Stimulated activated CD4-positive, alpha-beta T cell treated with anti-CD3 and anti-CD28 coated beads, Interleukin-4, amount 100 ng/mL, for 48 hours (primary cell): ENCODE measurements around the gene ADAM23.

Source experiments
- DNase-seq, 2 donors: peaks; one replicate each; pipeline ENCODE4 v3.0.0-alpha.2; 2020; ENCODE audit warnings: low read depth in 2 of 2

Gene ADAM23

DNA sequence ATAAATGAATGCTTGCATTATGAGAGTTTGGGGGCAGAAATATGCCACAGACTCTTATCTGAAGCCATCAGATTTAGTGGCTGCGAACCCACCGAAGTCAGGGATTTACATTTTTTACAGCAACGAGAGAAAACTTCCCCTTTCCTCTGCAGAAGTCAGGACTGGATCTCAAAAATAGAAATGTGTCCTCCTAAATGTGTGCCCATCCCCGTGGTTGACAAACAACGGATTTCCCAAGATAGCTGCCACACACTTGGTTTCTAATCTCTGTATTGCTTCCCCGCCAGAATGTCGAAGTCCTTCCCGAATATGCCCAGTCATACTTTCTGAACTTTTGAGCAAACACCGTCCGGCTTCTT, 879 bp upstream of the ADAM23 start:
- DNase-seq, result no peak

DNA sequence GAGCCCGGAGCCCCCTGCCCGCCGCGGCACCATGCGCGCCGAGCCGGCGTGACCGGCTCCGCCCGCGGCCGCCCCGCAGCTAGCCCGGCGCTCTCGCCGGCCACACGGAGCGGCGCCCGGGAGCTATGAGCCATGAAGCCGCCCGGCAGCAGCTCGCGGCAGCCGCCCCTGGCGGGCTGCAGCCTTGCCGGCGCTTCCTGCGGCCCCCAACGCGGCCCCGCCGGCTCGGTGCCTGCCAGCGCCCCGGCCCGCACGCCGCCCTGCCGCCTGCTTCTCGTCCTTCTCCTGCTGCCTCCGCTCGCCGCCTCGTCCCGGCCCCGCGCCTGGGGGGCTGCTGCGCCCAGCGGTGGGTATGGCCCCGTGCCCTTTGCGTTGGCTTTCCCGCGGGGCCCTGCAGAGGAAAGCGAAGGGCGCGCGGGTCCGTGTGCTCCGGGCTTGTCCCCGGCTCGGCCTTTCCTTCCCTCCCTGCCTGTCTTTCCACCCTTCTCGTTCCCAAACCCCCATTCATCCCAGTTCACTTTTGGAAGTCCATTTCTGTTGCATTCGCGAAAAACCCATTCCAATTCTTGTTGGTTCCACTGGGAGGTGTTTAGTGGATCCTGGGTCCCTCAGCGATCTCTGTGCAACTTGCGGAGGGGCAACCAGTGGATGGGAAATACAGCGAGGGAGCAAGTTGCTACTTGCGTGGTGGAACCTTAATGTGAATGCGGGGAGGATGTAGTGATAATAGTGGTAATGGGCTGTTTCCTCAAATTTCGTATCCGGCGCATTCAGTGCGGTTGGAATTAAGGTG, 599 bp downstream of the ADAM23 start:
- peak in 1 of 2 donors; percentile 7 for DNase-seq

DNA sequence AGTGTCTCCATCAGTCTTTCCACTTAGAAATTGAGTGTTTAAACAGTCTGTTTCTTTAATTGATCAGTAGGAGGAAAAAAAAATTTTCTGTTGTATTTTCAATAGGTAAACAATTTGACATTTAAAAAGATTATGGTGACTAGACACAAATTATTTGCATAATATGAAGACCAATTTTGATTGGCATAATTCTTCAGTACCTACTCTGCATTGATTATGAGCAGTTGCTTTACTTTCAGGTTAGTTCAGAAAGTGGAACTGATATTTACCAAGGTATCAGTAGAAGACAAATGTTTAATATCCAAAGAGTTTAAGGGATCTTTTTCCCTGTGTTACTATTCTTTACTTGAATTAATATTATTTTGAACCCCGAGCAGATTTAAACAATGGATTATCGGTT, 2.6 kb downstream of the ADAM23 start:
- no peak for DNase-seq

DNA sequence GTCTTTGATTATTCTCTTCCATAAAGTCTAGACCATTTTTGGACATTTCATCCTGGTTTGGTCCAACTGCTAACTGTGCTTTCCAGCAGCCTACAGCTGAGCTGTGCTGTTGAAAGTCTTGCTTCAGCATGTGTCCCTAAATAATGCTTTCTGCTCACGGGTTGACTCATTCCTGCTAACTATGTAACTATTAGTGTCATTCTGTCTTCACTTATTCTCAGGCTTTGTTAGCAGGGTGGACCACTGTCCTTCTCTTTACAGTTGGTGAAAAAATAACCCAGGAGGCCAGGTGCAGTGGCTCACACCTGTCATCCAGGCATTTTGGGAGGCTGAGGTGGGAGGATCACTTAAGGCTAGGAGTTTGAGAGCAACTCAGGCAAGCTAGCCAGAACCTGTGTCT, 8.9 kb downstream of the ADAM23 start:
- DNase-seq, result no peak

DNA sequence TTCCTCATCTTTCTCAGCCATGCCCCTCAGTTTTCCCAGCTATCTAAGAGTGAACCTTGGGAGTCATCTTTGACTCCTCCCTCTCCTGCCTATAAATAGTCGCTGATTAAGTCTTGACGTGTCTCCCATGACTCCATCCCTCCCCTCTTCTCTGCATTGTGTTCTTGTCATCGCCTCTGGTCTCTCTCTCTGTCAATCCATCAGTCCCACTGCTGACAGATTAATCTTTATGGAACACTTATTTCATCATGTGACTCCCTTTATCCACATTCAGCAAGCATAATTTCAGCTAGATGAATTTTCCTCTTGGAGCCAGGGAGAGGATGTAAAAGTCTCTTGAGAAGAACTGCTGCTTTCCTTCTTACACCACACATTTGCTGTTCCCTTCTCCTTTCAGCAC, 9.4 kb downstream of the ADAM23 start:
- DNase-seq, result no peak

DNA sequence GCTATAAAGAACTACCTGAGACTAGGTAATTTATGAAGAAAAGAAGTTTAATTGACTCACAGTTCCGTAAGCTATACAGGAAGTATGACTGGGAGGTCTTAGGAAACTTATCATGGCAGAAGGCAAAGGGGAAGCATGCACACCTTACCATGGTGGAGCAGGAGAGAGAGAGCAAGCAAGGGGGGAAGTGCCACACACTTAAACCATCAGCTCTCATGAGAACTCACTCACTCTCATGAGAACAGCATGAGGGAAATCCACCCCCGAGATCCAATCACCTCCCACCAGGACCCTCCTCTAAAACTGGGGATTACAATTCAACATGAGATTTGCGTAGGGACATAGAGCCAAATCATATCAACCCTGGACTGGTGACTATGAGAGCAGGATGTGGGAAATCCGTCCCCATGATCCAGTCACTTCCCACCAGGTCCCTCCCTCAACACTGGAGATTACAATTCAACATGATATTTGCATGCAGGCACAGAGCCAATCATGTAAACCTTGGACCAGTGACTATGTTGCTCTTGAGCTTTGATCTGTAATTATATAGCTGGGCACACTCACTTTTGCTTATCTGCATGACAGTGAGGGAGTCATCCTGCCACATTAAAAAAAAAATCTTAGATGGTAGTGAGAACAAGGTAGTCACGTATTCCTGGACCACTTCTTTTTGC, 12.9 kb downstream of the ADAM23 start:
- DNase-seq, result no peak

DNA sequence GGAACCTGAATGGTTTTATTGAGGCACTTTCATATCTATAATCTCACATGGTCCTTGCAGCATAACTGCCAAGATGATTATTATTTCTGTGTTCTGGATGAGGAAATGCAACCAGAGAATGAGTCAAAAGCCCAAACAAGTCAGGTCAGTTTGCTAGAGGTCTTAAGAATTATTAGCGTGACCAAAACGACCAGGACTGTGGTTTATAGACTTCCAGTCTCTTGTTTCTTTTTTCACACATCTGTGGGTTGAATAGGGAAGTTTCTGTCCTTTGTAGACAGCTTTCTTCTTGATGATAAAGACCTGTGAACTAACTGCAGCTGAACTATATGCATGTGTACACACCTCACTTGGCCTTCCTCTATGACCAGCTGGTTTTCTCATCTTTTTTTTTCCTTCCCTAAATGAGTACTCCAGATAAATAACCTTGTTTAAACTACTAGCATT, 13.9 kb downstream of the ADAM23 start:
- no peak for DNase-seq

DNA sequence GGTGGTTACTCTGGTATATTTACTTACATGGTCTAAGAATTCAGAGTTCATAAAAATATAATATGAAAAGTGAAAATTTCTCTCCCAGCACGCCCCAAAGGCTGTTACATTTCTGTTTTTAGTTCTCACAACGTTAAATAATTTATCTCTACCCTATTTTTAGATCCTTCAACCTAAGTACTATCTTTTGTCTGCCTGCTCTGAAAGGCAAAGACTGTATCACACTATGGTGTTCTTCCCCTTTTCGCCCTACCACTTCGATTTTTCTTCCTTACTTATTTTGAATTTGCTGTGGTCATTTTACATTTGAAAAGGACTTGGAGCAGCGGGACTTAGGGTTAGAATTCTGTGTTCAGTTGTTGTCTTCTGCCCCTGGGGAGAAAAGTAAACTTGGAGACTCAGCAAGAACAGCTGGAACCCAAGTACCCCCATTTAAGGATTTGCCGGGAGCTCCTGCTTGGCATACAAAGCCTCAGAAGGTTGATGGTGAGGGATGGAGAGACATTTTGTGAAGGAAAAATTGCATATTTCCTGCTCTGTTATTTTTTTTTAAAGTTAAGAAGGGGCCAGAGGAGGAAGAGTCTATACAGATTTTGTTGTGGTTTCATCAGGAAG, 19.0 kb downstream of the ADAM23 start:
- DNase-seq, result no peak

DNA sequence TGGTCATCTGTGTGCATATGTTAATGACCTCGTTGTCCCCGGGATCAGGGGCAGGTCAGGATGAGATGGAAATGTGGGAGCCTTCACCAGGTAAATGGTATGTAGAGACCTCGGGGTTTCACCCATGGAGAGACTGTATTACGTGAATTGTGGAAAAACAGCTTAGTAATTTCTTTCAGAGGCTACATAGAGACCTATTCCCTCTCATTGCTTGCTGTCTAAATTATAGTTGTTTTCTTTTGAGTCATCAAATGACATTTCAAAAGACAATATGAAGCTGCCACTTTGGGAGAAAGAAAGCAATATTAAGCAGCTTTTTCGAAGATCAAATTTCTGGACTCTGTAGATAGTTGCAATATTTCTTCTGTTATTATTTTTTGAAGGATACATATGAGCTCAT, 20.4 kb downstream of the ADAM23 start:
- no peak for DNase-seq

DNA sequence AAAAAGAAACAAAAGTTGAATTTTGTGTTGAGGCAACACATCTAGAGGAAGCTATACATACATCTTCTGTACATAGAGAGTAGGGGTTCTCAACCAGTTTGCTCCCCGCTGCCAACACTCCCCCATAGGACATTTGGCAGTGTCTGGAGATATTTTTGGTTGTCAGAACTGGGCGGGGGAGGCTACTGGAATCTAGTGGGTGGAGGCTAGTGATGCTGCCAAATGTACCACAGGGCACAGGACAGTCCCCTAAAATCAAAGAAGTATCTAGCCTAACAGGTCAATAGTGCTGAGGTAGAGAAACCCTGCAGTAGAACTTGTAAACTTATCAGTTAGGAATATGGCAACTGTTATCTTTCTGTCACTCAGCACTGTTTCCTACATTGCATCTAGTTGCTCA, 21.3 kb downstream of the ADAM23 start:
- no peak for DNase-seq

DNA sequence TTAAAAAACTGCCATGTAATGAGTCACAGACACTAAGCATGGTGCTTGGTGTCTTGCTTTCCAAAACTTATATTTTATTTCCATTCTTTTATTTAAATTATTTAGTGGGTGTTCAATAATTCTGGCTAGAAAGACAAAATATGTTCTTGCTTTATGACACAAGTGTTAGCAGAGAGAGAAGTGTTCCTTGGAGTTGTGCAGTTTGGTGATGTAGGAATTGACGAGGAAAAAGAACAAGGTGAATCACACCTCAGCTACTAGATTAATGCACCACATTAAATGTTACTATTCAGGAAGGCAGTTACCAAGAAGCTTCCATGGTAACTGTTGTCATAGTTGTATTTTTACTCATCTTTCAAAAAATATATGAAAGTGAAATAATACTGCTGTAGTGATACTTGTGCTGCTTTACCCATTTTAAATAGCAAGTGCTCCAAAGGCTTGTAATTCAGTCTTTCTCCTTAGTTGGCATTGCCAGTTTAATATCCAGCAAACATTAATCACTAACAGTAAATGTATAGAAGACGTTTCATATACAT, 28.3 kb downstream of the ADAM23 start:
- DNase-seq, result no peak

DNA sequence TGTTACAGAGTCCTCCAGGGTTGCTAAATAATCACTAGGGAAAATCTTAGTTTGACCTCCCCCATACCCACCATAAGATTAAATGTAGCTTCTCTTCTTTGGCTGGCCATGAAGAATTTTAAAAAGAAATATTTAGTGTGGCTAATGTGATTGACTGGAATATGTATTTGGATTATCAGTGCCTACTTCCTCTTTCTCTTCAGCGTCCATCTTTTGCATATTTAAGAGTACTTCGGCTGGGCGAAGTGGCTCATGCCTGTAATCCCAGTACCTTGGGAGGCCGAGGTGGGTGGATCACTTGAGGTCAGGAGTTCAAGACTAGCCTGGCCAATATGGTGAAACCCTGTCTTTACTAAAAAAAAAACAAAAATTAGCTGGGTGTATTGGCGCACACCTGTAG, 28.8 kb downstream of the ADAM23 start:
- DNase-seq, result no peak

DNA sequence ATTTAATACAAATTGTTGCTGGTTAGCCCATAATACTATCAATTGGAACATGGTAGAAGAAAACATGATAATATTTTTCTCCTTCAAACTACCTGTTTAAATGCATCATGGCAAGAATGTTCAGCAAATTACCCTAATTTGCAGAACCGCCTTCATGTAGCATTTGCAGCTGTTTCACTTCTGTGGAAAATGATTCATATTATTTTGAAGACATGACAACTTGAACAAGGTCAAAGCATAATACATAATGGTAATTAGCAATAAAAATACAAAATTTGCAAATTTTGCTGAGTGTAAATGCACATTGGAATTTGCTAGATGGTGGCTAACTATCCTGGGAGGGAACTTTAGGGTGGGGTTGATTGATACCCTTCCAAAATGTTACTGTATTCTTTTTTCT, 30.8 kb downstream of the ADAM23 start:
- DNase-seq, result no peak

DNA sequence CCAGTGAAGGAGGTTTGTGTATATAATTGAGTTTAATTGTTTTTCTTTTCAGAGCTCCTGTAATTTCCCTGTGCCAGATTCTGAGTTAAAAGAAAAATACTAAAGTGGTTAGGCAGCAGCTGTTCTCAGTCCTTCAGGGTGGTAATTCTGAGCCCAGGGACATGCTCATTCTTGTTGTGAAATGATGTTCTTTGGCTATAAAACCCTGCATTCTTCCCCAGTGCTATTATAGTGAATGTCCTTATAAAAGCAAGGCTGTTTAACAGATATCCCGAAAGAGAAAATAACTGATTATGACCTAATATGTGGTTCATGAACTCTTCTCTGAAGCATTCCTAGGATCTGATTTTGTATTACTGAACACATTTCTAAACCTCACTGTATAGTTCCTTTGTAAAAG, 34.0 kb downstream of the ADAM23 start:
- DNase-seq, result no peak

DNA sequence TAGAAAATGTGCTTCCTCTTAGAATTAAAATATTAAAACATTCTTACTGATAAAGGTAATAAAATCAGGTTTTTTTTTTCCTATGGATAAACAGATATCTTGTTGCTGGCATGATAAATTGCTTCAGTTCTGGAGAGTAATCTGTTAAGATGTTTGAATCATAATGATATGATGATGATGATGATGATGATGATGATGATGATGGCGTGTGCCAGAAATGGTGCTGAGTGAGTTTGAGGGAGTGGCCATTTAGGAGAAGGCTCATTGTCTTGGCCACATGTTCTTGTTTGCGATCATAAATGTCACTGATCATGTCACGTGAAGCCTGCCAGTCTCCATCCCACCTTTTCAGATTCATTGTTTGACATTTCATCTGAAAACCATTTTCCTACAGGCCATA, 35.0 kb downstream of the ADAM23 start:
- no peak for DNase-seq

DNA sequence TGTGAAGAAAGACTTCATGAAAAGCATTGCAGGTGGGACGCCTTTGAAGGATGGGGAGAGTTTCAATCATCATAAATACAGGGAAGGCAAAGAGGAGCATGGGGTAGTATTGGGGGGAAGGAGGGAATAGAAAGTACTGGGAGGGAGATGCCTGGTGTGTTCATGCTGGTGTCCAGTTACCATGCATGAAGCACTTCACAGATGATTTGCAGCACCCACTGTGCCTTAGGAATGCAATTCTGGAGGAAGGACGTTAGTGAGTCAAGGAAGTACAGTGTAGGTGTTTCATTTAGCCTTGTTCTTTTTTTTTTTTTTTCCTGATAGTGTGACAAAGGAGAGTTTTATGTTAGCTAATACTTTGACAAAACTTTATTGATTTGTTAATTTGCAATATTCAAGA, 36.8 kb downstream of the ADAM23 start:
- DNase-seq, result no peak

DNA sequence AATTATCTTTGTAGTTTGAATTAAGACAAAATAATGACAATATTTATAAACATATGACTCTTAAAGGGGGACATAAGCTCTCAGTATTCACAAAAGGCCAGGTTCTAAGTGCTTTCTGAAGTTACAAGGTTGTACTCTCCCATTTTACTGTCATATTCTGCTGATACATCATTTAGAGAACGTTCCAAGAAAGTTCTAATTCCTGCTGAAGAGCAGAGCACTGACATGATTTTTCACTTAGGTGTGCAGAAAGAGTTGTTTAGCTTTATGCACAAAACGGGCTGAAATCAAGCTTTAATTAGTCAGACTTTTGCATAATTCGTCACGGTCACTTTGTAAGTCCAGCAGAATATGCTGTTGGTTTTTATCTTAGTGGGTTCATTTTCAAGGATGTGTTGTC, 37.3 kb downstream of the ADAM23 start:
- no peak for DNase-seq

DNA sequence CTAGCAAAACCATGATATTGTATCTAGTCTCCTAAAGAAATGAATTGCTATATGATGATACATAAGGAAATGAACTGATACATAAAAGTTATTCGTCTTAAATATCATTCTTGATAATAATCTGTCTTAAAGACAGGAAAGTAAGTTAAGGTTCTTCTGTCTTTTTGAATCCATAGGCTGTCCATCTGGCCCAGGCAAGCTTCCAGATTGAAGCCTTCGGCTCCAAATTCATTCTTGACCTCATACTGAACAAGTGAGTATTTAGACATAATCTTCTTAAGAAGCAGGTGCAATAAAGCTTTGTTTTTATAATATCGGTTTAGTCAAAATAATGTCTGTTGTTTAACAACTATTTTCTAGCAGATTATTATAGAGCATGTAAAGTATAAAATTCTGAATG, 37.7 kb downstream of the ADAM23 start:
- DNase-seq, result no peak

DNA sequence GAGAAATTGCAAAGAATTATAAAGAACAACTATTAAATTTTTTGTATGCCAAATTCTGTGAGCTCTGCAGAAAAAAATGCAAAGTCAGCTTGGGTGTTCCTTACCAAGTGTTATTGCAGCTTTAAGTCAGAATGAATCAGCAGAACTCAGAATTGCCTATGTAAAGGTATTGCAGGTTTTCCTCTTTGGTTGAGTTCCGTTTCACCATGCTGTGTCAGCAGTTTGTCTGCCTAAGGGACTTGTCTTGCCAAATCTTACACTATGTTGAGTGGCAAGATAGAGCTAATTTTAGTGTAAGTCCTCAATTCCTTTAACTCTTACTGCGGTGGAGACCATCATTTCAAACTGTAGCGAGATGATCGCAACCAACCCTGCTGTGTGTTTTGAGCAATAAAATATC, 38.8 kb downstream of the ADAM23 start:
- DNase-seq, result no peak

DNA sequence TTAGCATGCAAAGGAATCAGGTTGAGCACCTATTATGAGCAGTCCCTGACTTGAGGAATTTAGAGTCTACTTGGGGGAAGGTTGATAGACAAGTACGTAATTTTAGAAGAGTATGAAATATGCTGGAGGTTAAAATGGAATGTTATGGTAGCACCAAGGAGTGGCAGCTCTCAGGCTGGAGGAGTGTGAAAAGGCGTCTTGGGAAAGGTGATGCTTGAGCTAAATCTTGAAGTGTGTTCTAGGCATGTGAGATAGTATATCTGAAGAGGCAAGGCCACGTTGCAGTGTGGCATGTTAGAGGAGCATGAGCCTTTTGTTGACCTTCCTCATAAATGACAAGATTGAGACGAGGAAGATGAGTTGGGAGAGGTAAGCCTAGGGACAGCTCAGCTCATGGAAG, 39.3 kb downstream of the ADAM23 start:
- no peak for DNase-seq

DNA sequence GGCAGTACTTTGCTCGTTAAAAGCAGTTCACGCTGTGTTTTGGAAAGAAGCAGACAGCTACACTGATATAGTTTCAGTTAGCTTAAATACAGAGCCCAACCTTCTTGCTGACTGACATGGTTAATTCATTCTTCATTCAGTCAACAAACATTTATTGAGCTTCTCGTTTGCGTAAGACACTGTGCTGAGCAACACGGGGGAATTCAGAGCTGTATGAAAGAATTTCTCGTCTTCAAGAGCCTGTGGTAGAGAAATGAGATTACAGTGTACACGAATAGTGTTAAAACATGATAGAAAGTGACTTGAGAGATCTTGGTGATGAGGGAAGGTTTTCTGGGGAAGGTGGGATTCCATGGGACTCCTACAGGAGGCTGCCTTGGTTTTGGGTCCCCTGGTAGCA, 44.7 kb downstream of the ADAM23 start:
- DNase-seq, result no peak

DNA sequence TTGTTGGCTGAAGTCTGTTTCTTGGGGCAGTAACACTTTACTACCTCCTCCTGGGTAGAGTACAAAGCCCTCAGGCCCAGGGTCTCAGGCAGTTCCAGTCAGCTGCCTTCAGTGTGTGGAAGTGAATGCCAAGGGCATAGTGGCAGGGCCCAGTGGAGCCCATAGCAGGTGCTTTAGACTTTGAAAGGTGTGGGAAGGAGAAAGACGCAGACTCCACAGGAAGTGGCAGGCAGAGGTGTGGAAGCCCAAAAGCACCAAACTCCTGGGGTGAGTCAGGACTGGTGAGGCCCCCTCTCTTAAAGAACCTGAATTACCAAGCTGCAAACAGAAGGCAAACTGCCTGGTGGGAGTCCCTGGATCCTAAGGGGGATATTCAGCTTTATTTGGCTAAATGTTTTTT, 45.3 kb downstream of the ADAM23 start:
- no peak for DNase-seq

DNA sequence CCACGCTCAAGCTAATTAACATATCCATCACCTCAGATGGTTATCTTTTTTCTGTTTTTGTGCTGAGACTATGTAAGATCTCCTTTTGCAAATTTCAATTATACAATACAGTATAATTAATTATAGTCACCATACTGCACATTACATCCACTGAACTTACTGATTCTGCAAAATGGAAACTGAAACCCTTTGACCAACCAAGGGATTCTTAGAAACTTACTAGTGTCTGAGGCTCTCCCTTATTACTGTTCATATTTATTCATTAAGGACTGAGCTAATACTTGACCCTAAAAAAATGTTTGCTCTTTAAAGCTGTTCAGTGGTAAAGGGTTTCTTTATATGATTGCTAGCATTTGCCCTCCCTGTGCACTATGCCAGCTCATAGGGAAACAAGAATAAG, 50.7 kb downstream of the ADAM23 start:
- DNase-seq, result no peak
